HEK293T (cell line): ENCODE results near the gene PLXDC1.

Experiments used
- FOXA1 ChIP-seq: fragments of 450-650 bp; IDR thresholded peaks from 2 replicates; pipeline ENCODE4 v1.6.1; 2016; ENCODE audit warnings: mild to moderate bottlenecking
- L3MBTL2 ChIP-seq: fragments of 450-650 bp; conservative IDR thresholded peaks from 2 replicates; pipeline ENCODE4 v1.6.1; 2016; ENCODE audit warnings: mild to moderate bottlenecking
- ZNF384 ChIP-seq: fragments of 450-650 bp; IDR thresholded peaks from 2 replicates; pipeline ENCODE4 v1.6.1; 2016

DNA sequence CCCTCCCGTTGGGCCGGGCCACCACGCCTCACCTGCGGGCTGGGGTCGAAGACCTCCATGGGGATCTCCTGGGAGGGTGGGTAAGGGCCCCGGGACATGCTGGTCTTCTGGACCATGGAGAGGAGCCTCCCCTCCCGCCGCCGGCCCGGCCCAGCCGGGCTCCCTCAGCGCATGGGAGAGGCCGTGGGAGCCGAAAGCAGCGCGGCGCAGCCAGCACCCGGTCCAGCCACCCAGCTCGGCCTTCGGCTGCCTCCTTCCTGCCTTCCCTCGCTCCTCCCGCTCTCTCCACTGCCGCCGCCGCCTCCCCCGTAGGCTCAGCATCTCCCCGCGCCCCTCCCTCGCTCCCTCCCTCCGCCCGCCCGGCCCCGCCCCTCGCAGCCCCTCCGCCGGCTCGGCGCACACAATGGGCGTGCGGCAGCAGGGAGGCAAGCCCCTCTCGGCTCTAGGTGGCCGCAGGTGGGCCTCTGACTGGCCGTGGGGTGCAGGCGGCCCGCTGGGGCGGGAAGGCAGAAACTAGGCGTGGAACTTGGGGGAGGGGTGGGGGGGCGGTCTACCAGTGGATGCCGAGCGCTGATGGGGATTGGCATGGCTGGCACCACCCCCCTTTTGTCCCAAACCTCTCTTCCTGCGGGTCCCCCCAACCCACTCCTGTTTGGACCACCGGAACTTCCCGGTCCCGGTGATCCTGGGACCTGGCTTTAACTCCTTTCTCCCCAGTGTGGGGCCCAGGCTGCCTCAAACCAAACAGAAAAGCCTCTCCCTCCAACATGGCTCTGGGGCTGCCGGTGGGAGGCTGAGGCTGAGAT is 46.1 kb upstream of the PLXDC1 start, which contains the start of gene CACNB1:
- TF ChIP-seq L3MBTL2 (peak; percentile 61), ZNF384 (no peak), FOXA1 (no peak)
